HG03108 (cell line): Measurements from ENCODE around the gene ARFGAP3.
"Not testable (repeated sequence)": the region's sequence is repeated elsewhere in the genome, so short reads cannot be mapped to it uniquely, and the experiment has no call there.

Experiments
- ATAC-seq: cut with Tn5 transposase; IDR thresholded peaks from one replicate; pipeline ENCODE4 v1.9.1; 2021; ENCODE audit warnings: moderate library complexity; ENCODE audit not compliant: unreplicated experiment

ARFGAP3 gene

GRCh38 chr22:42799061-42799460 is 58.0 kb downstream of the ARFGAP3 start:
- no peak for ATAC-seq

GRCh38 chr22:42797011-42797410 is 60.1 kb downstream of the ARFGAP3 start:
- ATAC-seq, result no peak

DNA sequence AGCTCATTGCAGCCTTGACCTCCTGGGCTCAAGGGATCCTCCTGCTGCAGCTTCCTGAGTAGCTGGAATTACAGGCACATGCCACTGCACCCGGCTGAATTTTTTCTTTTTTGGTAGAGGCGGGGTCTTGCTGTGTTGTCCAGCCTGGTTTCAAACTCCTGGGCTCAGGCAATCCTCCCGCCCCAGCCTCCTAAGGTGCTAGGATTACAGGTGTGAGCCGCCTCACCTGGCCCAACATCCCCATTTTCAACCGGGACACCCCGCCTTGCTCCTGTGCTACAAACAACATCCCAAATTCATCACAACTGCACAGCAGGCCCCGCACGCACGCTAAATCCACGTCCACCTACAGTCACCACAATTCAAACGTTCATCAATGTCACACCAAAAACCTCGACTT is 61.0 kb downstream of the ARFGAP3 start:
- no peak for ATAC-seq

- ATAC-seq, result no peak
Measured at GRCh38 chr22:42794551-42795510, 62.2 kb downstream of the ARFGAP3 start.

DNA sequence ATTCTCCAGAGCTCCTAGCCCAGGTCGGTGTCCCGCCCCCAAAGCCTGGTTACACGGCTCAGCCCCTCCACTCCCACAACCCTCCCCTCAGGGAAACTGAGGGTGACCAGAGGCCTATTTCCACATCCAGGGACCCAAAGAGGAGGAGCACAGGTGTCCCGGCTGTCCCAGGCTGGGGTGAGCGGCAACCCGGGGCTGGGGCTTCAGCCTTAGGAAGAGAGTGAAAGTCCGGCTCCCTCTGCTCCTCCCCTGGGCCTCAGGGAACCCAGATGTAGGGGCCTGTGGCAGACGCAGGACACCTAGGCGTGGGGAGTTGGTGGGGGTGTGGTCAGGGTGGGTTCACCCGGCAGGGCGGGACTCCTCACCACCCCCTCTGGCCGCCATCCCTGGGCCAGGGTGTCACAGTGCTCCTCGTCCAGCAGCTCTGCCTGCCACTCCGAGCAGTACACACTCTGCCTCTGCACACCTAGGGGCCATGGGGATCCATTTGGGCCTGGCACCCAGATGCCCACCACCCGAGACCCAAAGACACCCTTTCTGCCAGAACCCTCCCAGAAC is 63.1 kb downstream of the ARFGAP3 start:
- ATAC-seq, result no peak

DNA sequence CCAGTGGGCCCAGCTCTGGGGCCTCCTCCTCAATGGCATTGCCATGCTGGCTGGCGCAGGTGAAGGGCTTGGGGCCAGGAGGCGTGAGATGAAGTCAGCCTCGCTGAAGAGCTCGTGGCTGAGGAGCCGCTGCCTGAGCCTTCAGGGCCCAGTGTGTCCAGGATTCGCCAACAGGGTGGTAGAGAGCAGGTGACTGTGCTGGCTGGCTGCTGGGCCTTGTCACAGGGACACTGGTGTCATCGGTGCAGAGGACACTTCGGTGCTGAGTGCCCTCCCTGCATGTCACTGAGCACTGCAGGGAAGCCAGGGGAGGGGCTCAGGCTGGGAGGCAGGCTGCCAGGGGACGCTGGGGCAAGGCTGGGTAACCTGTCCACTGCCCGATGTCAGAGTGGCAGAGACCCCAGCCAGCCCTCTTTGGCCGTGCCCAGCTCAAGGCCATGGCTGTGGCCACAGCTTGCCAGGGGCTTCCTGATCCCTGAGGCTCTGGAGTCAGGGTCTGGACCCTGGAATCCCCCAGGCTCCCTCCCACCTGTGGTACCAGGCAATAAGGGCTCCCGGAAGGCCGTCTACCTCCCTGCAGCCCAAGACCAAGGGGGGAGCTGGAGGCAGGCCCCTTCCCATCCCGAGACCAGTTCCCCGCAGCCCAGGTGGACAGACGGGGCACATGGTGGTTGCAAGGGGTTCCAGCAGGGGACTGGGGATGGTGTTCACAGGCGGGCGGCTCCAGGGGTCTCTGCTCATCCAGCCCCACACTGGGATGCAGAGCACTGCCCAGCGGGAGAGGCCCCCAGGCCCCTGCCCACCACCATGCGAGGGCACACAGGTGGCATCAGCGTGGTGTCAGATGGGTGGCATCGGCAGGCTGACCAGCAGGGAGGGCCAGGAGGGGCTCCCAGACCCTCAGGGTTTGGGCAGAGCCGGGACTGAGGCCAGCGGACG is 63.9 kb downstream of the ARFGAP3 start:
- ATAC-seq, result no peak

DNA sequence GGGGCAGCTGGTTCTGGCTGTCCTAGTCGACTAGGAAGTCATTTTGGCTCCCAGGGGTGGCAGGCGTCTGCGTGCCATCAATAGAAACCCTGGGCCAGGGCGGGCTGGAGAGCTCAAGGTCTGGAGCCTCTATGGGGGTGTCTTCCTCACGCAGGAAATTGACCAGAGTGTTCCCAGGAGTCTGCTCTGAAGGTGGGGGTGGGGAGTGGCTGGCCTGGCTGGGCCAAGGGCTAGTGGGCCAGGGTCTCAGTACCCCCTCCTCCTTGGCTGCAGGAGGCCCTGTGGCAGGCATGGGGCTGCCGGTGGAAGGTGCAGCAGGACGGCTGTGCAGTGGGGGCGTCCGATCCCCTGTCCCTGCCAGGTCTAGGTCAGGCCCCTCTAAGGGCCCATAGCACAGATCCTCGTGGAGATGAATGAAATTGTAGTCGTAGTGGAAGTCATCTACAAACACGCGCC is 64.6 kb downstream of the ARFGAP3 start:
- no peak for ATAC-seq

DNA sequence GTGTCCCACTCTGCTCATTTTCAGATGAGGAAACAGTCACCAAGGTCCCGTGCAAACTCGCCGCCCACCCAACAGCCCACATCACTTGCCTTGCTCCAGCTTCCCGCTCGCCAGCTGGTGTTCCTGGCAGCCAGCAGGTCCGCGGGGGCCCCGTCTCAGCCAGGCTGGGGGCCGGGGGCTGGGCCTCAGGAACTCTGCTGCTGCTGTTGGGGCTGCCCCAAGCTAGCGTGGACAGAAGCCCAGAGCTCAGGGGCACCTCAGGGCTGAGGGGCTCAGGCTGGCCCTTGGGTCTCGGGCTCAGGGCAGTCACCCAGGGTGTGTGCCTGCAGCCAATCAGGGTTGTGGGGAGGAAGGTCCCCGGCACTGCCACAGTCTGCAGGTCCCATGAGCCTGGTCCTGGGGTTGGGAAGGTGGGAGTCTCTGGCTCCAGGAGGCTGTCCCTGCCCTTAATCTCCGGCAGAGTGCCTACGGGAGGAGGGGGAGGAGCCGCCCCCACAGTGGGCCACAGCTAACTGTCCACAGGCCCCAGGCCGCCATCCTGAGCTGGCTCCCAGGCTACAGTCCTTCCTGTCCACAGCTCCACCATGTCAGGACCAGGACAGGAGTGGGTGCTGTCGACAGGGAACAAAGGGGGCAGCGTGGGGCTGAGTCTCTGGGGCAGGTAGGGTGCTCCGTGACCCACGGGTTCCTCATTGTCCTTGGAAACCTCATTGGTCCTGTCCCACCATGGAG is 65.2 kb downstream of the ARFGAP3 start:
- ATAC-seq, result no peak

GRCh38 chr22:42788466-42788865 is 68.6 kb downstream of the ARFGAP3 start:
- no peak for ATAC-seq

GRCh38 chr22:42788021-42788420 is 69.1 kb downstream of the ARFGAP3 start:
- no peak for ATAC-seq

DNA sequence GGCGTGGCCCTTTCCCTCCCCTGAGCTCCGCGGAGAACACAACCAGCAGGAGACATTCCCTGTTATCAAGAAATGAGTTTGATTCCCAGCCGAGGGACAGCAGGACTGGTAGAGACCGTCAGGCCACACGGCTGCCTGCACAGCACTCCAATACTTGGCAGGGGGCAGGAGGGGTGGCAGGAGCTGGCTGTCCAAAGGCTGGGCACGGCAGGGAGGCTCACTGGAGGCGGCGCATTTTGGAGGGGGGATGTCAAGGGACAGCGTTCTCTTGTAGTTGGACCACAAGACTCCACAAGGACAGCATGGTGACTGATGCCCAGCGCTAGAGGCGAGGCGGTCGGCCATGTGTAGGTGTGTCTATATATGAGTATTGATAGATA is 69.7 kb downstream of the ARFGAP3 start:
- ATAC-seq, result no peak

GRCh38 chr22:42786606-42787356 is 70.3 kb downstream of the ARFGAP3 start:
- no peak for ATAC-seq

DNA sequence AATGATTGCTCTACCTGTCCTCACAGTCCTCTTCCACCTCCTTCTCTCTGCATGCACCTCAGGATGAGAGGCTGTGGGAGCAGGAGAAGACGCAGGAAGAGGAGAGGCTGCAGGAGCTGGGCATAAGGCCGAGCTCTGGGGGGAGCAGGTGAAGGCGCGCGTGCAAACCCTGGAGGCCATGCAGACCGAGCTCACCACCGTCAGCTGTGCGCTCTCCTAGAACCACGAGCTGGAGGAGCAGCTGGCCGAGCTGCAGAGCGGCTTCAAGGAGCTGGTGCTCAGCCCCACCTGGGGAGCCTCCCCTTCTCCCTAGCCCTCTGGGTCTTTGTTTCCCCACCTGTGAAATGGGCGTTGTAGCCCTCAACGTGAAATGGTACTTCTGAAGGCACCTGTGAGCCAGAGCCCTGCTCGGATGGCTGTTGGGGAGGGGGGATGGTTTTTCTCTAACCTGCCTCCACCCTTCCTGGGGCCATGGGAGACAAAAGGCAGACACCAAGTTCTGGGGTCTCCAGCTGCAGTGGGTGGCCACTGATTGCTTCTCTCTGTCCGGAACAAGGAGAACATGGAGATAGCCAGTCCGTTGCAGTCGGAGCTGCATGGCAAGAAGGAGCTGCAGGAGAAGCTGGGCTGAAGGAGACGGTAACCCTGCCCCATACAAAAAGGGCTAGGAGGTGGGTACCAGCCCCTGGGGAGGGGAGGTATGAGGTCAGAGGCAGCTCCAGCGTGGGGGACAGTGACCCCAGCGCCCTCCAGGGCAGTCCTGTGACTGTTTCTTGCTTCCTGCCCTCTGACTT is 71.2 kb downstream of the ARFGAP3 start:
- ATAC-seq, result no peak

- not testable (repeated sequence) for ATAC-seq
Measured at GRCh38 chr22:42782306-42782705, 74.8 kb downstream of the ARFGAP3 start.

DNA sequence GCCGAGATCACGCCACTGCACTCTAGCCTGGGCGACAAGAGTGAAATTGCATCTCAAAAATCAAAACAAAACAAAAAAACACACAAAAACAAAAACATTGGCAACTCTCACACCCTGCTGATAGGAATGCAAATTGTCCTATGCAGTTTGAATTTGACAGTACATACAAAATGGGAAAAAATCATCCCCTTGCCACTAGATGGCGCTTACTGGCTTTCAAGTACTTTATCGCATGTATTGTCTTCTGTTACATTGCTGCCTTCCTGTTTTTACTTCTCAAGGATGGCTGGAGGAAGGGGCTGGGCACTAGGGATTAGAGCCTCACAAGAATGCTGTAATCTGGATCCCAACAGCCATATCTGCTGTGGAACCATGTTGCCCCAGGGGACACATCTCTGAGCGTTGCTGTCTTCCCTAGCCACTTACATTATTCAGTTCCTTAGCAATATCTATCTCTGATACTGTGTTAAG is 77.0 kb downstream of the ARFGAP3 start:
- no peak for ATAC-seq

DNA sequence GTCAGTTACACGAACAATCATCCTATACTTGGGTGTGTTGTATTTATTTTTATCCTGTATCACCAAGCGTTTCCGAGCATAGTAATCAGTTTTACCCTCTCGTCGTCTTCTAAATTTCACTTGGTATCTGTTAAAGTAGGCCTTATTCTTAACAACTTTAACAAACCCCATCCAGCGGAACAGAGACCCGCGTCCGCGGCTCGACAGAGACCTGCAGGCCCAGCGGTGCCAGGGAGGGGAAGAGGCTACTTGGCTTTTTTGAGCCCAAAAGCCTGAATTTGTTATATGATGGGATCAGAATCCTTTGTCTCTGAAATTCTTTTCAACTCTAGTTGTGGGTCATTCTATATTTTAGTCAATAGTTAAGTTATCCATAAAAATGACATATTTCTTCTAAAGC is 79.9 kb downstream of the ARFGAP3 start:
- no peak for ATAC-seq

GRCh38 chr22:42773167-42773566 is 83.9 kb downstream of the ARFGAP3 start:
- no peak for ATAC-seq

- no peak for ATAC-seq
Measured at GRCh38 chr22:42772647-42773046, 84.4 kb downstream of the ARFGAP3 start.
